ENCODE measurements around the gene TTC7B.
A peak's percentile ranks its signal among the peaks of the same experiment; 100 is the strongest.
"Not testable (repeated sequence)": the region's sequence is repeated elsewhere in the genome, so short reads cannot be mapped to it uniquely, and the experiment has no call there.

The TTC7B gene

GRCh38 chr14:90846511-90846910, 30.3 kb upstream of the TTC7B start:
- H2BK15ac ChIP-seq (replicated peaks; ENCODE audit: low read depth) = no peak overlapping the region
- H2BK120ac ChIP-seq (ENCODE audit: low read depth, low read length) = no peak overlapping the region
- H3K4me2 ChIP-seq (ENCODE audit: low read length) = no peak overlapping the region
- H3K4me1 ChIP-seq (ENCODE audit: control insufficient read depth, low read depth, low read length) = no peaks in the 10 kb centered on the region
- H3K4me3 ChIP-seq (ENCODE audit: low read length) = no peak overlapping the region
- no CpG with 5 or more reads among the region's 4 CpGs for WGBS (ENCODE audit: extremely low coverage, insufficient coverage, low lambda C conversion rate)
- H3K79me1 ChIP-seq (ENCODE audit: low read length) = no peaks in the 10 kb centered on the region
- no peak overlapping the region for H3K4ac ChIP-seq (ENCODE audit: low read depth, low read length)
- no peak for DNase-seq
- no peak overlapping the region for H3K27ac ChIP-seq (ENCODE audit: low read depth, low read length)
- no peak overlapping the region for H2AK5ac ChIP-seq (ENCODE audit: low read length)
- H3K18ac ChIP-seq (ENCODE audit: low read length) = no peak overlapping the region
- H3K56ac ChIP-seq (ENCODE audit: low read length) = no peak overlapping the region
- H3K27me3 ChIP-seq (ENCODE audit: insufficient read depth, low read length, poor library complexity) = no peaks in the 10 kb centered on the region
- no peaks in the 10 kb centered on the region for H3K36me3 ChIP-seq (ENCODE audit: control insufficient read depth, insufficient read depth, low read length)
- no peaks in the 10 kb centered on the region for H3K79me2 ChIP-seq (ENCODE audit: control insufficient read depth, insufficient read depth, low read length)
- H4K5ac ChIP-seq (ENCODE audit: low read length) = no peak overlapping the region
- no peak overlapping the region for H3K9ac ChIP-seq (ENCODE audit: low read length)
- H3K23ac ChIP-seq (ENCODE audit: low read length) = no peak overlapping the region
- H2BK5ac ChIP-seq (ENCODE audit: low read length) = no peak overlapping the region
- no peak overlapping the region for H4K8ac ChIP-seq (ENCODE audit: low read depth, low read length)

- no peak overlapping the region for H2BK120ac ChIP-seq (ENCODE audit: low read depth, low read length)
- no peak overlapping the region for H4K5ac ChIP-seq (ENCODE audit: low read length)
- no peak overlapping the region for H2BK5ac ChIP-seq (ENCODE audit: low read length)
- H3K4me2 ChIP-seq (ENCODE audit: low read length) = no peak overlapping the region
- no peak overlapping the region for H3K23ac ChIP-seq (ENCODE audit: low read length)
- H3K36me3 ChIP-seq (ENCODE audit: control insufficient read depth, insufficient read depth, low read length) = no peaks in the 10 kb centered on the region
- no CpG with 5 or more reads among the region's 3 CpGs for WGBS (ENCODE audit: extremely low coverage, insufficient coverage, low lambda C conversion rate)
- no peak overlapping the region for H2BK15ac ChIP-seq (replicated peaks; ENCODE audit: low read depth)
- no peak overlapping the region for H3K9ac ChIP-seq (ENCODE audit: low read length)
- H3K4me3 ChIP-seq (ENCODE audit: low read length) = no peak overlapping the region
- H3K4ac ChIP-seq (ENCODE audit: low read depth, low read length) = no peak overlapping the region
- H3K18ac ChIP-seq (ENCODE audit: low read length) = no peak overlapping the region
- H3K79me1 ChIP-seq (ENCODE audit: low read length) = no peaks in the 10 kb centered on the region
- no peak for DNase-seq
- no peak overlapping the region for H3K56ac ChIP-seq (ENCODE audit: low read length)
- no peaks in the 10 kb centered on the region for H3K79me2 ChIP-seq (ENCODE audit: control insufficient read depth, insufficient read depth, low read length)
- H4K8ac ChIP-seq (ENCODE audit: low read depth, low read length) = no peak overlapping the region
- H3K4me1 ChIP-seq (ENCODE audit: control insufficient read depth, low read depth, low read length) = no peaks in the 10 kb centered on the region
- H3K27ac ChIP-seq (ENCODE audit: low read depth, low read length) = no peak overlapping the region
- no peaks in the 10 kb centered on the region for H3K27me3 ChIP-seq (ENCODE audit: insufficient read depth, low read length, poor library complexity)
- H2AK5ac ChIP-seq (ENCODE audit: low read length) = no peak overlapping the region
Observed at GRCh38 chr14:90844321-90844720, 28.1 kb upstream of the TTC7B start.

GRCh38 chr14:90842726-90843125, 26.5 kb upstream of the TTC7B start:
- Histone ChIP-seq H3K27ac (ENCODE audit: low read depth, low read length) (no peak overlapping the region), H3K79me1 (ENCODE audit: low read length) (no peaks in the 10 kb centered on the region), H2BK15ac (replicated peaks; ENCODE audit: low read depth) (no peak overlapping the region), H3K4me3 (ENCODE audit: low read length) (no peak overlapping the region), H4K8ac (ENCODE audit: low read depth, low read length) (no peak overlapping the region), H2BK120ac (ENCODE audit: low read depth, low read length) (no peak overlapping the region), H3K36me3 (ENCODE audit: control insufficient read depth, insufficient read depth, low read length) (no peaks in the 10 kb centered on the region), H4K5ac (ENCODE audit: low read length) (no peak overlapping the region), H3K56ac (ENCODE audit: low read length) (no peak overlapping the region), H3K23ac (ENCODE audit: low read length) (no peak overlapping the region), H3K79me2 (ENCODE audit: control insufficient read depth, insufficient read depth, low read length) (no peaks in the 10 kb centered on the region), H3K27me3 (ENCODE audit: insufficient read depth, low read length, poor library complexity) (no peaks in the 10 kb centered on the region), H2BK5ac (ENCODE audit: low read length) (no peak overlapping the region), H3K4ac (ENCODE audit: low read depth, low read length) (no peak overlapping the region), H3K18ac (ENCODE audit: low read length) (no peak overlapping the region), H3K4me2 (ENCODE audit: low read length) (no peak overlapping the region), H3K4me1 (ENCODE audit: control insufficient read depth, low read depth, low read length) (no peaks in the 10 kb centered on the region), H2AK5ac (ENCODE audit: low read length) (no peak overlapping the region), H3K9ac (ENCODE audit: low read length) (no peak overlapping the region)
- DNase-seq = no peak
- WGBS (ENCODE audit: extremely low coverage, insufficient coverage, low lambda C conversion rate) = no CpG with 5 or more reads among the region's 6 CpGs

GRCh38 chr14:90840667-90841066, 24.4 kb upstream of the TTC7B start:
- H3K79me1 ChIP-seq (ENCODE audit: low read length); H3K27ac ChIP-seq (ENCODE audit: low read depth, low read length); H4K8ac ChIP-seq (ENCODE audit: low read depth, low read length); H3K4me3 ChIP-seq (ENCODE audit: low read length); H3K18ac ChIP-seq (ENCODE audit: low read length); H2AK5ac ChIP-seq (ENCODE audit: low read length); H3K56ac ChIP-seq (ENCODE audit: low read length); H3K4me2 ChIP-seq (ENCODE audit: low read length); DNase-seq; H3K36me3 ChIP-seq (ENCODE audit: control insufficient read depth, insufficient read depth, low read length); H3K27me3 ChIP-seq (ENCODE audit: insufficient read depth, low read length, poor library complexity); H3K79me2 ChIP-seq (ENCODE audit: control insufficient read depth, insufficient read depth, low read length); H2BK120ac ChIP-seq (ENCODE audit: low read depth, low read length); H3K4me1 ChIP-seq (ENCODE audit: control insufficient read depth, low read depth, low read length); H4K5ac ChIP-seq (ENCODE audit: low read length); H2BK15ac ChIP-seq (replicated peaks; ENCODE audit: low read depth); H3K23ac ChIP-seq (ENCODE audit: low read length); H3K9ac ChIP-seq (ENCODE audit: low read length); H2BK5ac ChIP-seq (ENCODE audit: low read length); H3K4ac ChIP-seq (ENCODE audit: low read depth, low read length): not testable (repeated sequence)
- WGBS (ENCODE audit: extremely low coverage, insufficient coverage, low lambda C conversion rate) = no CpG with 5 or more reads among the region's 4 CpGs

GRCh38 chr14:90839889-90840266, 23.6 kb upstream of the TTC7B start:
- Histone ChIP-seq H3K27ac (ENCODE audit: low read depth, low read length) (no peak overlapping the region), H3K4ac (ENCODE audit: low read depth, low read length) (no peak overlapping the region), H3K4me1 (ENCODE audit: control insufficient read depth, low read depth, low read length) (no peaks in the 10 kb centered on the region), H2BK15ac (replicated peaks; ENCODE audit: low read depth) (no peak overlapping the region), H3K23ac (ENCODE audit: low read length) (no peak overlapping the region), H3K36me3 (ENCODE audit: control insufficient read depth, insufficient read depth, low read length) (no peaks in the 10 kb centered on the region), H3K79me1 (ENCODE audit: low read length) (no peaks in the 10 kb centered on the region), H2BK5ac (ENCODE audit: low read length) (no peak overlapping the region), H3K27me3 (ENCODE audit: insufficient read depth, low read length, poor library complexity) (no peaks in the 10 kb centered on the region), H3K4me2 (ENCODE audit: low read length) (no peak overlapping the region), H3K56ac (ENCODE audit: low read length) (no peak overlapping the region), H4K5ac (ENCODE audit: low read length) (no peak overlapping the region), H2BK120ac (ENCODE audit: low read depth, low read length) (no peak overlapping the region), H2AK5ac (ENCODE audit: low read length) (no peak overlapping the region), H3K79me2 (ENCODE audit: control insufficient read depth, insufficient read depth, low read length) (no peaks in the 10 kb centered on the region), H4K8ac (ENCODE audit: low read depth, low read length) (no peak overlapping the region), H3K18ac (ENCODE audit: low read length) (no peak overlapping the region), H3K4me3 (ENCODE audit: low read length) (no peak overlapping the region), H3K9ac (ENCODE audit: low read length) (no peak overlapping the region)
- no peak for DNase-seq
- no CpG with 5 or more reads among the region's 3 CpGs for WGBS (ENCODE audit: extremely low coverage, insufficient coverage, low lambda C conversion rate)

GRCh38 chr14:90839024-90839888, 23.0 kb upstream of the TTC7B start:
- no peak overlapping the region for H4K8ac ChIP-seq (ENCODE audit: low read depth, low read length)
- no peak overlapping the region for H2BK15ac ChIP-seq (replicated peaks; ENCODE audit: low read depth)
- no peak overlapping the region for H3K4ac ChIP-seq (ENCODE audit: low read depth, low read length)
- H3K9ac ChIP-seq (ENCODE audit: low read length) = no peak overlapping the region
- H3K18ac ChIP-seq (ENCODE audit: low read length) = no peak overlapping the region
- no peak overlapping the region for H3K27ac ChIP-seq (ENCODE audit: low read depth, low read length)
- no peak overlapping the region for H2AK5ac ChIP-seq (ENCODE audit: low read length)
- no peak overlapping the region for H2BK5ac ChIP-seq (ENCODE audit: low read length)
- no peak for DNase-seq
- H3K23ac ChIP-seq (ENCODE audit: low read length) = no peak overlapping the region
- H3K4me2 ChIP-seq (ENCODE audit: low read length) = no peak overlapping the region
- H4K5ac ChIP-seq (ENCODE audit: low read length) = no peak overlapping the region
- no peak overlapping the region for H2BK120ac ChIP-seq (ENCODE audit: low read depth, low read length)
- H3K79me1 ChIP-seq (ENCODE audit: low read length) = no peaks in the 10 kb centered on the region
- WGBS (ENCODE audit: extremely low coverage, insufficient coverage, low lambda C conversion rate) = no CpG with 5 or more reads among the region's 10 CpGs
- H3K36me3 ChIP-seq (ENCODE audit: control insufficient read depth, insufficient read depth, low read length) = no peaks in the 10 kb centered on the region
- H3K79me2 ChIP-seq (ENCODE audit: control insufficient read depth, insufficient read depth, low read length) = no peaks in the 10 kb centered on the region
- H3K56ac ChIP-seq (ENCODE audit: low read length) = peak overlapping the region; percentile 5
- no peaks in the 10 kb centered on the region for H3K4me1 ChIP-seq (ENCODE audit: control insufficient read depth, low read depth, low read length)
- no peak overlapping the region for H3K4me3 ChIP-seq (ENCODE audit: low read length)
- H3K27me3 ChIP-seq (ENCODE audit: insufficient read depth, low read length, poor library complexity) = no peaks in the 10 kb centered on the region
